NCI-H748 (cell line): ENCODE measurements around the gene EFCC1.
A peak's percentile ranks its signal among the peaks of the same experiment; 100 is the strongest.

Source experiments
- DNase-seq: peaks from one replicate; lab custom pipeline; 2025; ENCODE audit not compliant: unreplicated experiment; lab: John Stamatoyannopoulos, UW

Gene EFCC1

DNA sequence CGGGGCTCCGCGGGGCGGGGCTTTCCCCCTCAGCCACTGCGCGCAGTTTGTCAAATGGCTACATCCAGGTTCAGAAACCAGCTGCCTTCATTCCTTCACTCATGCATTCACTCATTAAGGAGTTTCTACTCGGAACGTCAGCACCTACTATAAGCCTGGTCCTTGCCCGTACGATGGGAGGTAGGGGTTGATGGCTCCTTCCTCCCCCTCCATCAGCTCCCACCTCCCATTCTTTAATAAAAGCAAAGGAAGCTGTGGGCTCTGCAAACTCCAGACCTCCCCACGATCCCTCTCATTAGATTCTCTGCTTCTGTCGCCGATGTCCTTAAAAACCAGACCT lies 7.0 kb upstream of the EFCC1 start:
- no peak for DNase-seq

- DNase-seq, result no peak
These were observed 6.2 kb upstream of the EFCC1 start for GRCh38 chr3:128994581-128995546.

- DNase-seq, result no peak
These were observed 5.4 kb upstream of the EFCC1 start for GRCh38 chr3:128995737-128996136.

DNA sequence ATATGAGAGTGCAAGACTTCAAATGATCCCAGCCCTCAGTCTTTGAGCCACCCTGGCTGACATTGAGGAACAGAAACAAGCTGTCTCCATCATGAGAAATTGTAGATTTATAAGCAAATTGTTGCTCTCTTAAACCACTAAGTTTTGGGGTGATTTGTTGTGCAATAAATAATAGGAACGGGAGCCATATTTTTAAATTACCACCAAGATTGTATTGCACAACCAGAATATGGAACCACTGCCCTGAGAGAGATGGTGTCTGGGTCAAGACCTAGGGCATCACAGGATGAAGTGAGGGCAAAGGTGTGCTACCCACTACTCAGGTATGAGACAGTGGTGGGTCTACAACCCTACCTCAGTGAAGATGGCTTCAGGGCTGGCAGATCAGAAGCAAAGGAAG lies 4.9 kb upstream of the EFCC1 start:
- DNase-seq, result no peak

DNA sequence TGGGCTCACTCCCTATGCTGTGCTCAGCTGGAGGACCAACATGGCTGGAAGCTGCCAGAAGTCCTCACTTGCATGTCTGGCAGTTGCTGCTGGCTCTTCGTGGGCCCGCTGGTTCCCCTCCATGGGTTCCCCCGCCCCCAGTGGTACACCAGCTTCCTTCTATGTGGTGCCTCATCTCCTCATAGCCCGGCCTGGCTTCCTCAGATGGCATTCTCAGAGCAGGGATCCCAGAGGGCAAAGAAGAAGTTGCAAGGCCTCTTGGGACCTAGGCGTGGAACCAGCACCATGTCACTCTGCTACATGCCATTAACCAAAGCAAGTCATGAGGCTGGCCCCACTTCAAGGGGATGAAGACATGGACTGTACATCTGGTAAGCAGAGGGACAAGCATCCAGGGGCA lies 4.4 kb upstream of the EFCC1 start:
- DNase-seq, result no peak

- no peak for DNase-seq
These were observed 3.5 kb upstream of the EFCC1 start for GRCh38 chr3:128997486-128998133.

- no peak for DNase-seq
These were observed 2.5 kb upstream of the EFCC1 start for GRCh38 chr3:128998561-128998960.

DNA sequence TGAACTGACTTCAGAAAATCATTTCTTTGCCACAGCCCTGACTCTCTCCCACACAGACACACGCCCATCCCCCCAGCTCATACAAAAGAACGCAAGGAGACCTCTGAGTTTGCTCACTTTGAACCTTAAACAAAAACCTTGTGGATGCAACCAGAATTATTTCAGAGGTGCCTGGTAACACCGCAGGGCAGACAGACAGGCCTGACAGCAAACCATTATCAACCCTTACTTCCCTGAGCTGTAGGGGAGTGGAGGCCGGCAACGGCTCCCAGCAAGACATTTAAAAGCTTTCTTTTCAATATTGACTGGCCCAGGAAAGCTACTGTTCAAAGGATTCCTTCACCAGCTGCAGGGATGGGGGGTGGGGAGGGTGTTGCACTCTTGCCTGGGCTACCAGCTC lies 2.0 kb upstream of the EFCC1 start:
- no peak for DNase-seq

DNA sequence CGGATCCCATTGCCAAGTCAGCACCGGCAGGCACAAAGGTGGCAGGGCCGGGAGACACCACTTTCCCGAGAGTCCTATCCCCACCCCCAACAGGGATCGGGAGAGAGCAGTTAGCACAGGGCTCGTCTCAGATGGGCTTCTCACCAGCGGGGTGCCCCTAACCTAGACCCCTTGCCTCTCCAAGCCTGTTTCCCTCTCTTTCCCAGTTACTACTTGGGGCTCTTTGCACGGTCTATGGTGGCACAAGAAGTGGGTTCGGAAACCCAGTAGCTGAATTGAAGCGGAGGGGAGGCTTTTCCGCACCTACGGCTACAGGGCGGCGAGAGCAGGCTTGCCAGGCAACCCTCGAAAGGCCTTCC lies 383 bp upstream of the EFCC1 start:
- no peak for DNase-seq

DNA sequence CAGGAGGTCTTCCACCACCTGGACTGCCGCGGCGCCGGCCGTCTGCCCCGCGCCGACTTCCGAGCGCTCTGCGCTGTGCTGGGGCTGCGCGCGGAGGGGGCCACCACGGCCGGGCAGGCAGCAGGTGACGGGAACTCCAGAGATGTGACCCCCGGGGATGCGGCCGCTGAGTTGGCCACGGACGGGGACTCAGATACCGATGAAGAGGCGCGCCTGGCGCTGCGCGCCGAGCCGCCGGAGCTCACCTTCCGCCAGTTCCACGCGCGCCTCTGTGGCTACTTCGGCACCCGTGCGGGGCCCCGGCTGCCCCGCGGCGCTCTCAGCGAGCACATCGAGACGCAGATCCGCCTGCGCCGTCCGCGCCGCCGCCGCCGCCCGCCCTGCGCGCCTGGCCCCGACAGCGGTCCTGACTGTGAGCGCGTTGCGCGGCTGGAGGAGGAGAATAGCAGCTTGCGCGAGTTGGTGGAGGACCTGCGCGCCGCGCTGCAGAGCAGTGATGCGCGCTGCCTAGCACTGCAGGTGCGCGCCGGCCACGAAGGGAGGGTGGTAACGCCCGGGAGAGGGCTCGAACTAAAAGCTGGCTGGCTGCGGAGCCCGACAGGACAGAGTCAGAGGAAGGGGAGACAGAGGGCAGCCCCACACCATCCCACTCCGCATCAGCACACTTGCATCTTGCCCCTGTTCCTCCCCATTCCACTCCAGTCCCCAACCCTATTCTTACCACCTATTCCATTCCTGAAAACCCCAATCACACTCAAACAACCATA lies 885 bp downstream of the EFCC1 start:
- peak; percentile 64 for DNase-seq

DNA sequence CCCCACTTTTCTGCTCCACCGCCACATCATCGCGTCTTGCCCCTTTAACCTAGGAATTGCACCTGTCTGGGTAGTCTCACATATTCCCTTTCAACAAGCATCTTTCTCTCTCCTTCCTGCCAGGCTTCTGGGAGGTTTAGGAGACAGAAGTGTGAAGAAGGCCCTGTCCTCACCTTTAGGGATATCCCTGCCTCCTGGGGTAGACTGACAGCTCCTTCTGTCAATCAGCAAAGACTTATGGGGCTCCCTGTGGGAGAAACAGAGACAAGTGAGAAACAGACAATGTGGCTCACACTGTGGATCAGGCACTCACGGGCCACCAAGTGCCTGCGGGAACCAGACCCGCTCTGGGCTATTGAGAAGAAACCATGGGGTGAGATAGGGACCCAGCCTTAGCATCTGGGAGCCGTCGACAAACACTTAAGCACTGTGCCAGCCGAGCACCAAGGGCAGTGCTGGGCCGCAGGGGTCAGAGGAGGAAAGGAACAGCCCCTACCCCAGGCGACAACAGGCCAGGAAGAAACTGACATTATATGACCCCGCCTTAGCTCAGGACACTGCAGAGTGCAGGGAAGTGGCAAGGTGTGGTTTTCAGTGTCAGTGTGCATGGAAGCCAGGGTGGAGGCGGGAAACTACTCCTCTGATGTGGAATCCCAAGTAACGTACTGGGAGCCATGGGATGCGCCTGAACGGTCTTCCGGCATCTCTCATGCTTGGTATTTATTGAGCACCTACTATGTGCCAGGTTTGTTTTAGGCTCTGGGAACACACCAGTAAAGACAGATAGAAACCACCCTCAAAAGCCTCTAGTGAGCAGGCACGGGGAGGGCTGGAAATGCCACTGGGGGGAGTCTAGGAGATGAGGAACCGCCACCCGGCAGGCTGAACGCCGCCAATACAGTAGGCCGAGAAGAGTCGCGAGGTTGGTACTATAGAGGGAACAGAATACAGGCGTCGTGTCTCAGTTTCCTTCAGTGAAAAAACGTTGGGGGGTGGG lies 1.8 kb downstream of the EFCC1 start:
- no peak for DNase-seq

DNA sequence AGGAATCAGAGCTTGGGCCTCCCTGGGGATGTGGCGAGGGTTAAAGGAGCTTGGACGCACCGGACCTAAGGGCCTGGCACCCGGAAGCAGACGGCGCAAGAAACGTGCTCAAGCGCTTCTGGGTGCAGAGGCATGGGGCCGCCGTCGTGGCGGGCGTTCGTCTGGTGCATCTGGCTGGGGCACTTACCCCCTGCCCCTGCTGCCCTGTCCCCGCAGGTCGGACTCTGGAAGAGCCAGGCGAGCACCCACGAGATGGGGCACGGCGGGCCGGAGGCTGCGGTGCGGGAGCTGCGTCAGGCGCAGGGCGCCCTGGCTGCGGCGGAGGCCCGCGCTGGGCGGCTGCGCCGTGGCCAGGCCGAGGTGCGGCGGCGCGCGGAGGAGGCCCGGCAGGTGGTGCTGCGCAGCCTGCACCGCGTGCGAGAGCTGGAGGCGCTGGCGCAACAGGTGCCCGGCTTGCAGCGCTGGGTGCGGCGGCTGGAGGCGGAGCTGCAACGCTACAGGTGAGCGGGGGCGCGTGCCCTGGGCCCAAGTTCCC lies 2.5 kb downstream of the EFCC1 start:
- peak; percentile 52 for DNase-seq

DNA sequence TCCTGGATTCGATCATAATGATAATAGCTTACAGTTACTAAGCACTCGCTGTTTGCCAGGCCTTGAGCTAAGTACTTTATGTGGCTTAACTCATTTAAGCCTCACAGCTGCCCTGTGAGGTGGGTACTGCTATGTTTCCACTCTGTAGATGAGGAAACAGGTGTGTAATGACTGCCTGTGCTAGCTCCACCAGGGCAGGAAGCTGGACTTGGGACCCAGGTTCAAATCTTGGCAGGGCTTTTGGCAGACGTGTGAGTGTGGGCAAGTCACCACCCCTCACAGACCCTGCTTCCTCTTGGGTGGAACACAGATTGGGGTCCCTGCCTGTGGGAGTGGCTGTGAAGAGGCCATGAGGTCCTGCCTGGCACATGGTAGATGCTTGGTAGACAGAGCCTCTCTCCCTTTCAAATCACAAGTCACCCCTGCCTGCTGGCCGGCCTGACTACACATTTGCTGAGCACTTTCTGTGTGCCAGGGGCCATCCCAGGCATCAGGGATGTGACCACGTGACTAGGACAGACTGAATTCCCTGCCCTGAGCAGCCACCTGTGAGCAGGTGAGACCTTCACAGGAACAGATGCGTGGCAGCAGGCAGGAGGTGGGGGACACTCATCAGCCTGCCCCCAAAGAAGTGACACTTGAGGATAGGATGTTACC lies 3.7 kb downstream of the EFCC1 start:
- peak; percentile 27 for DNase-seq

DNA sequence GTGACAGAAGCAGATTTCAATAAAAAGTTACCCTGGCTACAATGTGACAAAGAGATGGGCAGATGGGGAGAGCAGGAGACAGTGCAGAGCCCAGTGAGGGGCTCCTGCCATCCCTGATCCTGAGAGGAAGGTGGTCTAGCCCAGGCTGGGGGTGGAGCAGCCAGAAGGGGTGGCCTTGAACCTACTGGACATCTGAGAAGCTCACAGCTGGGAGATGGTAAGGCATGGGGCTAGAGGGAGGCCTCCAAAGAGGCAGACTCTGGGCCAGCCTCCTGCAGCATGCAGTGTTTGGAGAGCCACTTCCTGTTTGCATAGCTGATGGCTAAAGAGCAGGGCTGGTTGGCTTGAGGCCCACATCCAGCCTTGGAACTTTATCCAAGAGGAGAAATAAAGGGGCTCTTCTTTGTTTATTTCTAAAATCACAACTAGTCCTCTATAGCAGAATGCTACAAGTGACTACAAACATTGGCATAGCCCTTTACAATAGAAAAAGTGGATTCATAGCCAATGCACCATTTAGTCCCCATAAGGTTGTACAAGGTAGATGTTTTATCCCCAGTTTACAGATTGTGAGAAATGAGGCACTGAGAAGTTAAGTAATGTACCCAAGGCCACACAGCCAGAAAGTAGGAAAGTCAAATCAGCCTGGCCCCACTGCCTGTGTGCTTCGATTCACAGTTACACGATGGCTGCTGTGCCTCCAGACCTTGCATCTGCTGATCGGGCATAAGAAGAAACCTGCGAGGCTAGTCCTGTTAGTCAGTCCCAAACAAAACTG lies 4.6 kb downstream of the EFCC1 start:
- peak; percentile 24 for DNase-seq

- no peak for DNase-seq
These were observed 5.8 kb downstream of the EFCC1 start for GRCh38 chr3:129006864-129007263.

DNA sequence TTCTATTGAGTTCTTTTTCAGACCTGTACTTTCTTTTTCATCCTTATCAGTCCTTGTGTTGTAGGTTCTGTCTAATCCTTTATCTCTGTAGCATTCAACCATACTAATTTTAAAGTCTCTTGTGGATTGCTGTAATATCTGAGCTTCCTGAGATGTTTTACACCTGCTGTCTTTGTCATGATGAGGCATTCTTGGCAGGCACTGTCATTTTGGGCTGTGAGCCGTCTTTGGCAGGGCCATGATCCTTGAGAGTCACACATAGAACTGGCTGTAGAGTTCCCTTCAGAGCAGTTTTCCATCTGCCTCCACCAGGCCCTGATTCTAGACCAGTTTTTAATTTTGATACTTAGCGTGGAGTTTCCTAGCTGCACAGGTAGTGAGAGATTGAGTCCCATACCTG lies 6.7 kb downstream of the EFCC1 start:
- DNase-seq, result no peak

GRCh38 chr3:129009266-129009665 lies 8.2 kb downstream of the EFCC1 start:
- DNase-seq, result no peak

DNA sequence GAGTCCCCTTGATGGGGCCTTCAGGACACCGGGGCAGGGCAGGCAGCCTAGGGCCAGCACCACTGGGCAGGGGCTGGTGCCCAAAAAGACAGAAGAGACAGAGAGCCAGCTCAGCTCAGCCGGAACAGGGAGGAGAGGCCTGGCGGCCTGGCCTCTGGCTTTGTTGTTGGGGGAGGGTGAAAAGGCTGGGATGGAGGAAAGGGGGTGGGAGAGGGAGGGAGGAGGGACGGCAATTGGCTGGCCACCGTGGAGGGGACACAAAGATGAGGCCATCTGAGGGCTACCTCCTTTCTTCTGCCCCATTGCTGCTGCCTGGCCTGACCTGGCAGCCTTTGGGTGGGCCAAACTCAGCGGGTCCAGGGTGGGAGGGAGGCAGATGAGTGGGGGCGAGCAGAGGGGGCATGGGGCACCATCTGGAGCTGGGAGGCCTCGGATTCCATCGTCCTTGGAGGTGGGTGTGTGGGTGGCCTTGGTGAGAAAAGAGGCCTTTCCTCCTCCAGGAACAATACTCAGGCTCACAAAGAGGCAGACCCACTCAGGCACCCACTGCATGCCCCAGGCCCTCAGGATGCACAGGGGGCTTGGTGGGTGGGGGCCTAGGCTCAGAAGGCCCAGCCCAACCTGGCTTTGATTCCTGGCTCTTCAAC lies 9.3 kb downstream of the EFCC1 start:
- DNase-seq, result no peak

- no peak for DNase-seq
These were observed 12.4 kb downstream of the EFCC1 start for GRCh38 chr3:129013491-129013891.
